ENCODE data around the gene SEMA3E. TPM values are rescaled to one million over a fixed set of nuclear protein-coding genes. Genes with fewer than 3 reads are reported as not detected.

SEMA3E gene
- polyA plus RNA-seq, 2 donors: 0.14 to 0.28 TPM

GRCh38 chr7:83514977-83515376, 134.0 kb downstream of the SEMA3E start:
- H3K27ac ChIP-seq (ENCODE audit: low read depth in 2 of 2, low read length in 1 of 2): no peak overlapping the region
- WGBS, 2 donors: 32 to 42% methylated on average over 3 of the region's 3 CpGs

GRCh38 chr7:83509255-83510021, 139.5 kb downstream of the SEMA3E start:
- Histone ChIP-seq H3K27ac (ENCODE audit: low read depth in 2 of 2, low read length in 1 of 2) (no peak overlapping the region), H3K4me3 (ENCODE audit: low read depth in 1 of 2, low read length in 2 of 2) (no peak overlapping the region), H3K36me3 (ENCODE audit: control insufficient read depth in 2 of 2, insufficient read depth in 2 of 2, low read length in 1 of 2) (no peaks in the 10 kb centered on the region), H3K27me3 (ENCODE audit: control insufficient read depth in 1 of 2, insufficient read depth in 2 of 2, low read length in 2 of 2) (no peaks in the 10 kb centered on the region), H3K9me3 (ENCODE audit: control insufficient read depth in 2 of 2, insufficient read depth in 1 of 2, low read depth in 1 of 2, low read length in 1 of 2) (no peaks in the 10 kb centered on the region), H3K4me1 (ENCODE audit: control insufficient read depth in 2 of 2, insufficient read depth in 2 of 2, low read length in 1 of 2) (no peaks in the 10 kb centered on the region)
- 66 to 70% methylated on average over 3 of the region's 3 CpGs for WGBS, 2 donors

More at GRCh38 chr7:83514977-83515376, 134.0 kb downstream of the SEMA3E start:
- Histone ChIP-seq H3K4me1 (ENCODE audit: control insufficient read depth in 2 of 2, insufficient read depth in 2 of 2, low read length in 1 of 2) (no peaks in the 10 kb centered on the region), H3K36me3 (ENCODE audit: control insufficient read depth in 2 of 2, insufficient read depth in 2 of 2, low read length in 1 of 2) (no peaks in the 10 kb centered on the region), H3K9me3 (ENCODE audit: control insufficient read depth in 2 of 2, insufficient read depth in 1 of 2, low read depth in 1 of 2, low read length in 1 of 2) (no peaks in the 10 kb centered on the region), H3K27me3 (ENCODE audit: control insufficient read depth in 1 of 2, insufficient read depth in 2 of 2, low read length in 2 of 2) (no peaks in the 10 kb centered on the region), H3K4me3 (ENCODE audit: low read depth in 1 of 2, low read length in 2 of 2) (no peak overlapping the region)

- 64 to 75% methylated on average over 2 of the region's 2 CpGs for WGBS, 2 donors
- Histone ChIP-seq H3K4me1 (ENCODE audit: control insufficient read depth in 2 of 2, insufficient read depth in 2 of 2, low read length in 1 of 2) (no peaks in the 10 kb centered on the region), H3K4me3 (ENCODE audit: low read depth in 1 of 2, low read length in 2 of 2) (no peak overlapping the region), H3K9me3 (ENCODE audit: control insufficient read depth in 2 of 2, insufficient read depth in 1 of 2, low read depth in 1 of 2, low read length in 1 of 2) (no peaks in the 10 kb centered on the region), H3K36me3 (ENCODE audit: control insufficient read depth in 2 of 2, insufficient read depth in 2 of 2, low read length in 1 of 2) (no peaks in the 10 kb centered on the region), H3K27me3 (ENCODE audit: control insufficient read depth in 1 of 2, insufficient read depth in 2 of 2, low read length in 2 of 2) (no peaks in the 10 kb centered on the region), H3K27ac (ENCODE audit: low read depth in 2 of 2, low read length in 1 of 2) (no peak overlapping the region)
These were observed 144.6 kb downstream of the SEMA3E start for GRCh38 chr7:83504330-83504729.

- H3K9me3 ChIP-seq (ENCODE audit: control insufficient read depth in 2 of 2, insufficient read depth in 1 of 2, low read depth in 1 of 2, low read length in 1 of 2): no peaks in the 10 kb centered on the region
- no peaks in the 10 kb centered on the region for H3K36me3 ChIP-seq (ENCODE audit: control insufficient read depth in 2 of 2, insufficient read depth in 2 of 2, low read length in 1 of 2)
- no peak overlapping the region for H3K4me3 ChIP-seq (ENCODE audit: low read depth in 1 of 2, low read length in 2 of 2)
- H3K4me1 ChIP-seq (ENCODE audit: control insufficient read depth in 2 of 2, insufficient read depth in 2 of 2, low read length in 1 of 2): no peaks in the 10 kb centered on the region
- H3K27me3 ChIP-seq (ENCODE audit: control insufficient read depth in 1 of 2, insufficient read depth in 2 of 2, low read length in 2 of 2): no peaks in the 10 kb centered on the region
- no peak overlapping the region for H3K27ac ChIP-seq (ENCODE audit: low read depth in 2 of 2, low read length in 1 of 2)
- WGBS, 2 donors: 89 to 90% methylated on average over 2 of the region's 2 CpGs
These were observed 146.3 kb downstream of the SEMA3E start for GRCh38 chr7:83502636-83503035.

GRCh38 chr7:83494683-83495082, 154.3 kb downstream of the SEMA3E start:
- Histone ChIP-seq H3K9me3 (ENCODE audit: control insufficient read depth in 2 of 2, insufficient read depth in 1 of 2, low read depth in 1 of 2, low read length in 1 of 2) (no peaks in the 10 kb centered on the region), H3K4me3 (ENCODE audit: low read depth in 1 of 2, low read length in 2 of 2) (no peak overlapping the region), H3K27me3 (ENCODE audit: control insufficient read depth in 1 of 2, insufficient read depth in 2 of 2, low read length in 2 of 2) (no peaks in the 10 kb centered on the region), H3K36me3 (ENCODE audit: control insufficient read depth in 2 of 2, insufficient read depth in 2 of 2, low read length in 1 of 2) (no peaks in the 10 kb centered on the region), H3K27ac (ENCODE audit: low read depth in 2 of 2, low read length in 1 of 2) (no peak overlapping the region), H3K4me1 (ENCODE audit: control insufficient read depth in 2 of 2, insufficient read depth in 2 of 2, low read length in 1 of 2) (no peaks in the 10 kb centered on the region)
- WGBS, 2 donors: 88 to 90% methylated on average over 2 of the region's 2 CpGs

GRCh38 chr7:83492802-83493201, 156.1 kb downstream of the SEMA3E start:
- H3K27me3 ChIP-seq (ENCODE audit: control insufficient read depth in 1 of 2, insufficient read depth in 2 of 2, low read length in 2 of 2): no peaks in the 10 kb centered on the region
- WGBS, 2 donors: 48 to 56% methylated on average over 3 of the region's 3 CpGs
- no peaks in the 10 kb centered on the region for H3K36me3 ChIP-seq (ENCODE audit: control insufficient read depth in 2 of 2, insufficient read depth in 2 of 2, low read length in 1 of 2)
- H3K9me3 ChIP-seq (ENCODE audit: control insufficient read depth in 2 of 2, insufficient read depth in 1 of 2, low read depth in 1 of 2, low read length in 1 of 2): no peaks in the 10 kb centered on the region
- no peaks in the 10 kb centered on the region for H3K4me1 ChIP-seq (ENCODE audit: control insufficient read depth in 2 of 2, insufficient read depth in 2 of 2, low read length in 1 of 2)
- H3K4me3 ChIP-seq (ENCODE audit: low read depth in 1 of 2, low read length in 2 of 2): no peak overlapping the region
- no peak overlapping the region for H3K27ac ChIP-seq (ENCODE audit: low read depth in 2 of 2, low read length in 1 of 2)

- Histone ChIP-seq H3K4me3 (ENCODE audit: low read depth in 1 of 2, low read length in 2 of 2) (no peak overlapping the region), H3K4me1 (ENCODE audit: control insufficient read depth in 2 of 2, insufficient read depth in 2 of 2, low read length in 1 of 2) (no peaks in the 10 kb centered on the region), H3K27me3 (ENCODE audit: control insufficient read depth in 1 of 2, insufficient read depth in 2 of 2, low read length in 2 of 2) (no peaks in the 10 kb centered on the region), H3K9me3 (ENCODE audit: control insufficient read depth in 2 of 2, insufficient read depth in 1 of 2, low read depth in 1 of 2, low read length in 1 of 2) (no peaks in the 10 kb centered on the region), H3K36me3 (ENCODE audit: control insufficient read depth in 2 of 2, insufficient read depth in 2 of 2, low read length in 1 of 2) (no peaks in the 10 kb centered on the region), H3K27ac (ENCODE audit: low read depth in 2 of 2, low read length in 1 of 2) (no peak overlapping the region)
- WGBS, 2 donors: 67 to 80% methylated on average over 2 of the region's 2 CpGs
These were observed 161.1 kb downstream of the SEMA3E start for GRCh38 chr7:83487801-83488200.

- H3K4me3 ChIP-seq (ENCODE audit: low read depth in 1 of 2, low read length in 2 of 2): no peak overlapping the region
- no peaks in the 10 kb centered on the region for H3K9me3 ChIP-seq (ENCODE audit: control insufficient read depth in 2 of 2, insufficient read depth in 1 of 2, low read depth in 1 of 2, low read length in 1 of 2)
- H3K27ac ChIP-seq (ENCODE audit: low read depth in 2 of 2, low read length in 1 of 2): no peak overlapping the region
- no peaks in the 10 kb centered on the region for H3K27me3 ChIP-seq (ENCODE audit: control insufficient read depth in 1 of 2, insufficient read depth in 2 of 2, low read length in 2 of 2)
- H3K4me1 ChIP-seq (ENCODE audit: control insufficient read depth in 2 of 2, insufficient read depth in 2 of 2, low read length in 1 of 2): no peaks in the 10 kb centered on the region
- WGBS, 2 donors: 38 to 44% methylated on average over 2 of the region's 2 CpGs
- H3K36me3 ChIP-seq (ENCODE audit: control insufficient read depth in 2 of 2, insufficient read depth in 2 of 2, low read length in 1 of 2): no peaks in the 10 kb centered on the region
These were observed 162.0 kb downstream of the SEMA3E start for GRCh38 chr7:83486957-83487356.

- Histone ChIP-seq H3K36me3 (ENCODE audit: control insufficient read depth in 2 of 2, insufficient read depth in 2 of 2, low read length in 1 of 2) (no peaks in the 10 kb centered on the region), H3K4me3 (ENCODE audit: low read depth in 1 of 2, low read length in 2 of 2) (no peak overlapping the region), H3K4me1 (ENCODE audit: control insufficient read depth in 2 of 2, insufficient read depth in 2 of 2, low read length in 1 of 2) (no peaks in the 10 kb centered on the region), H3K9me3 (ENCODE audit: control insufficient read depth in 2 of 2, insufficient read depth in 1 of 2, low read depth in 1 of 2, low read length in 1 of 2) (no peaks in the 10 kb centered on the region), H3K27me3 (ENCODE audit: control insufficient read depth in 1 of 2, insufficient read depth in 2 of 2, low read length in 2 of 2) (no peaks in the 10 kb centered on the region), H3K27ac (ENCODE audit: low read depth in 2 of 2, low read length in 1 of 2) (no peak overlapping the region)
- WGBS, 2 donors: 45 to 49% methylated on average over 2 of the region's 2 CpGs
These were observed 162.4 kb downstream of the SEMA3E start for GRCh38 chr7:83486536-83486935.

GRCh38 chr7:83484826-83485225, 164.1 kb downstream of the SEMA3E start:
- 60 to 66% methylated on average over 1 of the region's 1 CpG for WGBS, 2 donors
- Histone ChIP-seq H3K4me3 (ENCODE audit: low read depth in 1 of 2, low read length in 2 of 2) (no peak overlapping the region), H3K9me3 (ENCODE audit: control insufficient read depth in 2 of 2, insufficient read depth in 1 of 2, low read depth in 1 of 2, low read length in 1 of 2) (no peaks in the 10 kb centered on the region), H3K36me3 (ENCODE audit: control insufficient read depth in 2 of 2, insufficient read depth in 2 of 2, low read length in 1 of 2) (no peaks in the 10 kb centered on the region), H3K27ac (ENCODE audit: low read depth in 2 of 2, low read length in 1 of 2) (no peak overlapping the region), H3K4me1 (ENCODE audit: control insufficient read depth in 2 of 2, insufficient read depth in 2 of 2, low read length in 1 of 2) (no peaks in the 10 kb centered on the region), H3K27me3 (ENCODE audit: control insufficient read depth in 1 of 2, insufficient read depth in 2 of 2, low read length in 2 of 2) (no peaks in the 10 kb centered on the region)
